Occipital lobe (tissue), 2 donors: ENCODE data around the gene TMCO5A. TPM values are rescaled to one million over a fixed set of nuclear protein-coding genes. Genes with fewer than 3 reads are reported as not detected.

Experiments used
- DNase-seq: peaks from one replicate; lab custom pipeline; 2025; lab: John Stamatoyannopoulos, UW
- total RNA-seq: library from RNA; depleted of rRNA; stranded (reverse); fragments of >200 nt; gene quantifications from one replicate; pipeline ENCODE4 v1.2.3, GENCODE V29; 2014

TMCO5A gene
- total RNA-seq, 1 donor from 2014 or later = not detected

DNA sequence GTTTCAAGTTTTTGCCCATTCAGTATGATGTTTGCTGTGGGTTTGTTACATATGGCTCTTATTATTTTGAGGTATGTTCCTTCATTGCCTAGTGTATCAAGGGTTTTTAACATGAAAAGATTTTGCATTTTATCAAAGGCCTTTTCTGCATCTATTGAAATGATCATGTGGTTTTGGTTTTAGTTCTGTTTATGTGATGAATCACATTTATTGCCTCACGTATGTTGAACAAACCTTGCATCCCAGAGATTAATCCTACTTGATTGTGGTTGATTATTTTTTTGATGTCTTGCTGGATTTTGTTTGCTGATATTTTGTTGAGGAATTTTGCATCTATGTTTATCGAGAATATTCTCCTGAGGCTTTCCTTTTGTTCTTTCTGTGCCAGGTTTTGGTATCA is 39.4 kb downstream of the TMCO5A start:
- DNase-seq = no peak

GRCh38 chr15:37978231-37978630 is 43.8 kb downstream of the TMCO5A start:
- DNase-seq = no peak

GRCh38 chr15:37979671-37980409 is 45.4 kb downstream of the TMCO5A start:
- DNase-seq = no peak

GRCh38 chr15:37981201-37981600 is 46.8 kb downstream of the TMCO5A start:
- no peak for DNase-seq

DNA sequence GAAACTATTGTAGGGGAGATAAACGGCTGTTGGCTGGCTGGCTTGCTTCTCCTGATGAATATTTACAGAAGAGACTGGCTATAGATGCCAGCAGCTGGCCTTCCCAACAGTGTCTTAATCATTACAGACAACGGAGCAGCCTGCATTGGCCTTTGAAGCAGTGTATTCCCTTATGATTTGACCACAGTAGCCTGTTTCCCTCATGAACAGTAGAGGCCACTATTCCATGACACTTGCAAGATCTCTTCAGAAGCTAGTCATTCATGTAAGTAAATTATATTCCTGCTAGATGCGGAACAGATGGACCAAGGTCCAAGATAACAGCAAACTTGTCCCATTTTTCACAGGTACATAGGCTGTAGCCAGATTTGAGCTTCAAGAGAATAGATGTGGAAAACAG is 47.3 kb downstream of the TMCO5A start:
- DNase-seq = no peak

DNA sequence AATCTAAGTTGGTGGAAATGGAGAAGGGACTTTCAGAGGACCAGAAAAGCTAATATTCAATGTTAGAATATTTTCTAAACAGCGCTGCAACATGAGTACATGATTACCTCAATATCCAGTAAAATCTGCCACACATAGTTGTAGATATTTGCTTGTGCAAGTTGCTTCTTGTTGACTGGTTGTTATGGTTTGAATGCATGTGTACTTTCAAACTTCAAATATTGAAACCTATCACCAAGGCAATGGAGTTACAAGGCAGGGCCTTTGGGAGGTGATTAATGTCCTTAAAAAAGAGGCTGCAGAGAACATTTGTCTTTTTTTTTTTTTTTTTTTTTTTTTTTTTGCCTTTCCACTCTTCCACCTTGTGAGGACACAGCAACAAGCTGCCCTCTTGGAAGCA is 49.9 kb downstream of the TMCO5A start:
- no peak for DNase-seq

GRCh38 chr15:37995461-37996347 is 61.3 kb downstream of the TMCO5A start:
- DNase-seq = peak; percentile 35
